SJCRH30 (cell line): ENCODE measurements around the gene FYN. TPM values are rescaled to one million over a fixed set of nuclear protein-coding genes. Genes with fewer than 3 reads are reported as not detected.

Experiments used
- DNase-seq, 2 experiments: peaks; one replicate each; pipeline ENCODE4 v3.0.0-alpha.2; 2015 to 2020
- H3K27ac ChIP-seq: fragments of 250-450 bp; sonication (Bioruptor Pico); 2 replicates; pipeline ENCODE4 v1.5.1; 2020; ENCODE audit warnings: mild to moderate bottlenecking, moderate library complexity
- H3K27me3 ChIP-seq: fragments of 250-450 bp; sonication (Bioruptor Pico); 2 replicates; pipeline ENCODE4 v1.5.1; 2020; ENCODE audit warnings: mild to moderate bottlenecking, moderate library complexity
- H3K36me3 ChIP-seq: fragments of 250-450 bp; sonication (Bioruptor Pico); 2 replicates; pipeline ENCODE4 v1.5.1; 2020; ENCODE audit warnings: mild to moderate bottlenecking, moderate library complexity
- H3K4me1 ChIP-seq: fragments of 250-450 bp; sonication (Bioruptor Pico); 2 replicates; pipeline ENCODE4 v1.5.1; 2020; ENCODE audit warnings: mild to moderate bottlenecking, moderate library complexity
- H3K4me3 ChIP-seq: fragments of 250-450 bp; sonication (Bioruptor Pico); 2 replicates; pipeline ENCODE4 v1.5.1; 2020; ENCODE audit warnings: mild to moderate bottlenecking, moderate library complexity
- H3K9me3 ChIP-seq: fragments of 250-450 bp; sonication (Bioruptor Pico); replicated peaks from 2 replicates; pipeline ENCODE4 v1.5.1; 2020; ENCODE audit warnings: mild to moderate bottlenecking, moderate library complexity
- total RNA-seq: library from RNA; depleted of rRNA; stranded (reverse); fragments of >200 nt; shearing (Covaris generic); gene quantifications from 2 replicates; pipeline ENCODE4 v1.2.3, GENCODE V29; 2014

FYN gene
- total RNA-seq, 1 experiment from 2014 or later, result 57.1 TPM

DNA sequence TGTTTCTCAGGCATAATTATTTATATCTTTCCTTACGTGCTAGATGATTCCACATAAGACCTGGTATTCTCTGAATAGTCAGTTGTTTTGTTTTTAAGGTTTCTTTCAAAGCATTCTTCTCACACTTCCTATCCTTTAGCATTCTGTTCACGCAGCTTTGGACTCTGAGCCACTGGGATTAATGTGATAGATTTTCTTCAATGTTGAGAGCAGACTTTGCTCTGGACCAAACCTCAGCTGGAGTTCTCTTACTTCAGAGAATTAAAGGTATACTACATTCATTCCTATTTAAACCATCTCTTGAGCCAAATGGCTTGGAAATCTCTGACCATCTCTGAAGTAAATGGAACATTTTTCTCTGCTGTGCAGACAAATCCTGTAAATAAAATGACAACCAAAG lies 196.9 kb downstream of the FYN start:
- H3K36me3 ChIP-seq, result peaks cover 3% of the 10 kb centered on the region
- no peaks in the 10 kb centered on the region for H3K9me3 ChIP-seq

GRCh38 chr6:111674883-111675282 lies 198.4 kb downstream of the FYN start:
- H3K4me3 ChIP-seq, result no peak overlapping the region
- no peak overlapping the region for H3K27ac ChIP-seq
- H3K9me3 ChIP-seq, result no peaks in the 10 kb centered on the region
- peaks cover 3% of the 10 kb centered on the region for H3K36me3 ChIP-seq
- no peak for DNase-seq
- peaks cover 8% of the 10 kb centered on the region; the same call in 1 of the 2 replicates for H3K4me1 ChIP-seq
- H3K27me3 ChIP-seq, result no peaks in the 10 kb centered on the region

More for the DNA sequence above, 196.9 kb downstream of the FYN start:
- H3K27me3 ChIP-seq, result no peaks in the 10 kb centered on the region
- no peak overlapping the region for H3K4me3 ChIP-seq
- peaks cover 8% of the 10 kb centered on the region; the same call in 1 of the 2 replicates for H3K4me1 ChIP-seq
- no peak overlapping the region for H3K27ac ChIP-seq
- no peak for DNase-seq

DNA sequence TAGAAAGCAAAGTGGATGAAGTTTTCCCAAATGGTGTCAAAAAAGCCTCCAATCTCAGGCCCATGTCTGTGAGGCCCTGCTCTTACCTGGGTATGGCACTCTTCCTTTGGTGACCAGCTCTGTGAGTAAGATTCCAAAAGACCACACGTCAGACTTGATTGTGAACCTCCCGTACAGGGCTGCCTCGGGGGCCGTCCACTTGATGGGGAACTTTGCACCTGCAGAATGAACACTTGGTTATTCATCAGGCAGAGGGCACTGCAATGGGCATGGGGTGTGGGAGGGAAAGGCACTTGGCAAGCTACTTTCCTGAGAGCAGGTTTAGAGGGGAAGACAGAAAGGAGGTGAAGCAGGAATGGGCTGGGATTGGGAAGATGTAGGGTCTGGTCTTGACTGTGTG lies 198.8 kb downstream of the FYN start:
- Histone ChIP-seq H3K9me3 (no peaks in the 10 kb centered on the region), H3K36me3 (peaks cover 3% of the 10 kb centered on the region), H3K27ac (no peak overlapping the region)

DNA sequence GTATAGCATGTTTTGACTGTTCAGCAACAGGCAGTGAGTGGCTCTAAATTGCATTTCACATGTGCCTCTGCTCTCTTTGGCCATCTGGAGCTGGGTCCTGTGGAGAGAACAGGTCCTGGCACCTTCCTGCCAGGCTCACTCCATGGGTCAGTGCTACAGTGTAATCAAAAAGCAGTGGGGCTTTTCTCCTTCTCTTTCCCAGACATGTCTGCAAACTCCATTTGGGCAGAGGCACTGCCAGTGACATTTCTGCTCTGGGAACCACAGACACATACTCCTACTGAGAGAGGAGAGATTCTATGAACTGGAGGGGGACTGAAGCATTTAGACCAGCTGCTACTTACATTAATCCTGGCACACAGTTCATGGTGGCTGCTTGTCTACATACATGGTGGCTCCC lies 199.3 kb downstream of the FYN start:
- DNase-seq, result no peak
- peaks cover 3% of the 10 kb centered on the region for H3K36me3 ChIP-seq
- no peaks in the 10 kb centered on the region for H3K27me3 ChIP-seq
- no peak overlapping the region for H3K4me3 ChIP-seq
- no peak overlapping the region for H3K27ac ChIP-seq
- H3K9me3 ChIP-seq, result no peaks in the 10 kb centered on the region
- H3K4me1 ChIP-seq, result peaks cover 8% of the 10 kb centered on the region; the same call in 1 of the 2 replicates

More for the DNA sequence above, 198.8 kb downstream of the FYN start:
- Histone ChIP-seq H3K4me1 (peaks cover 8% of the 10 kb centered on the region; the same call in 1 of the 2 replicates), H3K4me3 (no peak overlapping the region), H3K27me3 (no peaks in the 10 kb centered on the region)
- DNase-seq, result no peak

DNA sequence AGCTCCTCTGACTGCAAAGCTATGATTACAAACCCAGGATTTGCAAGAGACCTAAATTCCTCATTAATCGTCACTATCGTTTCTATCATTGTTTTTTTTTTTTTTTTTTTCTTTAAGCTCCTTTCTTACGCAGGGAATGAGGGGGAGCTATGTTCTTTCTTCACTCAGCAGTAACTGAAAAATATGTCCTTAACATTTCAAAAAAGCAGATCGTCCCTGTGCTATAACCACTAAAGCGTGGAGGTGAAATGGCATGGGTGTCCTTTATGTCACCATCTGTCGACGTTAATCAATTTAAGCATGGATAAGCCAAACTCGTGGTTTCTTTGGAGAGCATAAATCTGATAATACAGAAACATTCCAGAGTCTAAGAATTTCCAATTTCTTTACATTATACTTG lies 199.7 kb downstream of the FYN start:
- Histone ChIP-seq H3K27ac (no peak overlapping the region), H3K27me3 (no peaks in the 10 kb centered on the region), H3K4me1 (peaks cover 10% of the 10 kb centered on the region; the same call in 1 of the 2 replicates), H3K4me3 (no peak overlapping the region), H3K36me3 (peaks cover 3% of the 10 kb centered on the region), H3K9me3 (no peaks in the 10 kb centered on the region)
- DNase-seq, result peak in 1 of 2 experiments; percentile 19

DNA sequence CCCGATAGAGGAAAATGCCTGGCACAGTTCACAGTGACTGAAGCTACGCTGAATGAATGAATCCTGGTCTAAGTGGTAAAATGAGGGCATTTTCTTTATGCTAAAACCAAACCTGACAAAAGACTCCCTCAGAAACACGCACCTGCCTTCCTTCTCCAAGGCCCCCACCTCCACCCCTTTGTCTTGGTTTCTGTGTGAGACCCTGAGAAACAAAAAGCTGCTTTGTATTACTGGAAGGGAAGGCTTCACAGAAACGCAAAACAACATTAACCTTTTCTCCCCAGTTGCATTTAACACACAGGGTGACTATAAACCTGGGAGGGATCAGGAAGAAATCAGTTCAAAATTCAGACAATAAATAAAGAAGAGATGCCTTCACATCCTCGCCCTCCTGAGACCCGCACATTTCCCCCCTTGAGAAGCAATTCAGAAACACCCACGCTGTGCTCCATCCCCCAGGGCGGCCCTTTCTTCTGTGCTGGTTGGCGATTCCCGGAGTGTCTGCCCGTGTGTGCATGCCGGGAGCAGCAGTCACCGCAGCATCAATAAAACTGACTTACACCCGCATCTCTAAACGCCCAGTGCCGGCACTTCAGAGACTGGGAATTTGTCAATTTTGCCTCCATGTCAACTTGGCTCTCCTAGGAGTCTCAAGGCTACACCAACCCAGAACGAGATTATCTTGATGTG lies 200.3 kb downstream of the FYN start:
- H3K4me1 ChIP-seq, result peaks cover 15% of the 10 kb centered on the region
- no peak overlapping the region for H3K27ac ChIP-seq
- no peak overlapping the region for H3K4me3 ChIP-seq
- DNase-seq, result no peak
- H3K36me3 ChIP-seq, result peaks cover 3% of the 10 kb centered on the region
- no peaks in the 10 kb centered on the region for H3K9me3 ChIP-seq
- H3K27me3 ChIP-seq, result no peaks in the 10 kb centered on the region

DNA sequence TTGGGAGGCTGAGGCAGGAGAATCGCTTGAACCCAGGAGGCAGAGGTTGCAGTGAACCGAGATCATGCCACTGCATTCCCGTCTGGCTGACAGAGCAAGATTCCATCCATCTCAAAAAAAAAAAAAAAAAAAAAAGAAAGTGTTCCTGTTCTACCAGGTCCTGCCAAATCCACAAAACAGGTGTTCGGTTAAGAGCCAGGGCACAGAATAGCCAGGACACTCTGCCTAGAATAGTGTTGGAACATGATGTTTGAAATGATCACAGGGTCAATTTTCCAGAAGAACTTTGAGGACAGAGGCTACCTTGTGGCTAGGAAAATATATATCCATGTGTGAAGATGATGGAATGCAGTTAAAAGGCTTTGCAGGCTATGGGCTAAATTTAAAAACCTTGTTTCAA lies 203.9 kb downstream of the FYN start:
- Histone ChIP-seq H3K27ac (no peak overlapping the region), H3K4me1 (peaks cover 27% of the 10 kb centered on the region), H3K36me3 (peaks cover 3% of the 10 kb centered on the region; the same call in 1 of the 2 replicates), H3K4me3 (no peak overlapping the region), H3K27me3 (no peaks in the 10 kb centered on the region), H3K9me3 (no peaks in the 10 kb centered on the region)
- no peak for DNase-seq

DNA sequence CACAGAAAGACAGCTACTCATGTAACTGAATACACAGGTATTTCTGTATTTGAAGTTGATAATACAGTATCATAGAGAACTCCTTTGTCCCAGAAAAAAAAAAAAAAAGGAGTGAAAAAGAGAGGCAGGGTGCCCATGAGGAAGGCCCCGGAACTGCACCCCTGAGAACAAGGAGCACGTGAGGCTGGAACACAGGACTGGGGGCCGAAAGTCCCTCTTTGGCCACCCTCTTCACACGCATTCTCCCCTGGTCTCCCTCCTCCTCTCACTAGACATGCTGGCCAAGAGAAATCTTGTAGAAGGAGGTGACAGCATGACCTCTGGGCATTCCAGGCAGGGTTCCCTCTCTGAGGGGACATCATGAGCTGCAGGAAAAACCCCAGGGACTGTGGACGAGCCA lies 204.8 kb downstream of the FYN start:
- H3K27me3 ChIP-seq, result no peaks in the 10 kb centered on the region
- H3K4me1 ChIP-seq, result peaks cover 21% of the 10 kb centered on the region
- no peaks in the 10 kb centered on the region for H3K9me3 ChIP-seq
- H3K36me3 ChIP-seq, result 0 out of 2 replicates have a peak, but pooled peaks cover 3% of the 10 kb centered on the region
- peak in 1 of 2 experiments; percentile 35 for DNase-seq
- peak overlapping the region; percentile 59 for H3K27ac ChIP-seq
- no peak overlapping the region for H3K4me3 ChIP-seq

GRCh38 chr6:111667931-111668330 lies 205.3 kb downstream of the FYN start:
- no peaks in the 10 kb centered on the region for H3K9me3 ChIP-seq
- no peak overlapping the region; the same call in 1 of the 2 replicates for H3K4me3 ChIP-seq
- H3K27ac ChIP-seq, result peak overlapping the region; percentile 59
- H3K27me3 ChIP-seq, result no peaks in the 10 kb centered on the region
- H3K36me3 ChIP-seq, result 0 out of 2 replicates have a peak, but pooled peaks cover under 1% of the 10 kb centered on the region
- H3K4me1 ChIP-seq, result peaks cover 24% of the 10 kb centered on the region
- DNase-seq, result peak; percentile 60 to 77

- no peaks in the 10 kb centered on the region for H3K36me3 ChIP-seq
- H3K9me3 ChIP-seq, result no peaks in the 10 kb centered on the region
- no peak for DNase-seq
- H3K27me3 ChIP-seq, result no peaks in the 10 kb centered on the region
- no peak overlapping the region for H3K27ac ChIP-seq
- H3K4me3 ChIP-seq, result no peak overlapping the region
- peaks cover 24% of the 10 kb centered on the region for H3K4me1 ChIP-seq
Observed at GRCh38 chr6:111666847-111667246, 206.4 kb downstream of the FYN start.

DNA sequence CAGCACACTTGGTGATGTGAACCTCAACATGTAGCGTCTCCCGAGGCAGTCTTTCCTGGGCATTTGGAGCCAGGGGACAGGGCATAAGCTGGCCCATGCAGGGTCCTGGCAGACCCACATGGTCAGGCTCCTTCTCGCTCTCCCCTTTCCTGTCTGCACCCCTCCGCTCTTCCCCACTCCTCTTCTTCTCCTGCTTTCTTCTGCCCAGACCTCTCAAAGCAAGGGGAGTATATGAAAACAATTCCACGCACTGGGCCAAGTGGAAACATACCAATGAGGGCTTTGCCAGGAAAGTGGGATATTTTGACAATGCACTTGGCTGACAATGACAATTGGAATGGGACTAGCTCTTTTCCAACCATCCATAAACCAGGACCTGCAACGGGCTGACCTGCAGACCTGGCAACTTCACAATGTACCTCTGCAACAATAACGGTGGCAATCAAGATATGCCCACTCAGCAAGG lies 208.7 kb downstream of the FYN start:
- Histone ChIP-seq H3K36me3 (no peaks in the 10 kb centered on the region), H3K9me3 (no peaks in the 10 kb centered on the region), H3K27me3 (no peaks in the 10 kb centered on the region), H3K4me3 (peak overlapping the region; percentile 48), H3K4me1 (peaks cover 24% of the 10 kb centered on the region), H3K27ac (peak overlapping the region; percentile 63)
- DNase-seq, result no peak

- Histone ChIP-seq H3K4me3 (peak overlapping the region; percentile 48), H3K27ac (peak overlapping the region; percentile 63), H3K9me3 (no peaks in the 10 kb centered on the region), H3K4me1 (peaks cover 24% of the 10 kb centered on the region), H3K36me3 (no peaks in the 10 kb centered on the region), H3K27me3 (no peaks in the 10 kb centered on the region)
- DNase-seq, result peak; percentile 94
Observed at GRCh38 chr6:111663692-111664564, 209.3 kb downstream of the FYN start.

GRCh38 chr6:111662794-111663593 lies 210.3 kb downstream of the FYN start:
- Histone ChIP-seq H3K9me3 (no peaks in the 10 kb centered on the region), H3K36me3 (no peaks in the 10 kb centered on the region), H3K27me3 (no peaks in the 10 kb centered on the region), H3K4me3 (no peak overlapping the region), H3K4me1 (peaks cover 17% of the 10 kb centered on the region), H3K27ac (peak overlapping the region; percentile 63)
- DNase-seq, result no peak

DNA sequence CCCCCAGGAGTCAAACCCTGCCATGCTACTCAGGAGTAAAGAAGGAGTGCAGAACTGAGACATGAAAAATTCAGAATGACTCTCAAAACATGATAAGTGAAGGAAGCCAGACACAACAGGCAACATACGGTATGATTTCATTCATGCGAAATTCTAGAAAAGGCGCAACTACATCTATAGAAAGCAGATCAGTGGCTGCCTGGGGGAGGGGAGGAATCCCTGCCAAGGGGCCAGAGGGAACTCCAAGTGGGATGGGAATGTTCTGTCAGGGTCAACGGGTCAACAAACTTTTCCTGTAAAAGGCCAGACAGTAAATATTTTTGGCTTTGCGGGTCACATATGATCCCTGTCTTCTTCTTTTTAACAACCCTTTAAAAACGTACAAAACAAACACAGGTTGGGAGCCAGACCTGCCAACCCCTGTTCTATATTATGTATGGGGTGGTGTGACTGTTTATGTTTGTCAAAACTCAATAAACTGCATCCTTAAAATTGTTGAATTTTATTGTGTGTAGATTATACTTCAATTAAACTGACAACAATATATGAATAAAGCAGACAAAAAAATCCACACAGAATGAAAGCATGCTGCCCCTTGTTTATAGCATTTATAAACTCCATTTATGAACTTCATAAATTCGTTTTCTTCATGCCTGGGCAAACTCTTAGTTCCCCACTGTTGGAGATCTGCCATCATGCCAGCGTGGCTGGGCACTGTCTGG lies 211.0 kb downstream of the FYN start:
- Histone ChIP-seq H3K36me3 (no peaks in the 10 kb centered on the region), H3K27me3 (no peaks in the 10 kb centered on the region), H3K4me3 (no peak overlapping the region), H3K4me1 (peaks cover 14% of the 10 kb centered on the region), H3K9me3 (no peaks in the 10 kb centered on the region), H3K27ac (no peak overlapping the region)
- no peak for DNase-seq
